ENCODE data around the gene GSG1L2.
A peak's percentile ranks its signal among the peaks of the same experiment; 100 is the strongest.
"Not testable (repeated sequence)": the region's sequence is repeated elsewhere in the genome, so short reads cannot be mapped to it uniquely, and the experiment has no call there.

The GSG1L2 gene

GRCh38 chr17:9788601-9789000 is 33.3 kb downstream of the GSG1L2 start:
- DNase-seq, result no peak

DNA sequence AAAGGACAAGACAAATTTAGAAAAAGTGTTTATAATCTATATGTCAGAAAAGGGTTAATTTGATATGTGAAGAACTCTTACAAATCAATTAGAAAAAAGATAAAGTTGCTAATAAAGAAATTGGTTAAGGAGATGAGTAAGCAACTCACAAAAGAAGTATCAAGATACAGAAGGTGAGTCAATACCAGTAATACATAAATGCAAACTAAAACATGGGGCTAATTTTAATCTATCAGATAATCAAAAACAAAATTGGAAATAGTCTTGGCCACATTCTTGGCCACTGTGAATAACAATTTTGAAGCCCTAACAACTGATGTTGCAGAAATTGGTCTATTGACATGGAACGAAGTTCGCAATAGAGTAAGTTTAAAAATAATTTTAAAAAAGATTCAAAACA is 37.3 kb downstream of the GSG1L2 start:
- no peak for DNase-seq

- DNase-seq, result not testable (repeated sequence)
Measured at GRCh38 chr17:9783465-9783864, 38.4 kb downstream of the GSG1L2 start.

DNA sequence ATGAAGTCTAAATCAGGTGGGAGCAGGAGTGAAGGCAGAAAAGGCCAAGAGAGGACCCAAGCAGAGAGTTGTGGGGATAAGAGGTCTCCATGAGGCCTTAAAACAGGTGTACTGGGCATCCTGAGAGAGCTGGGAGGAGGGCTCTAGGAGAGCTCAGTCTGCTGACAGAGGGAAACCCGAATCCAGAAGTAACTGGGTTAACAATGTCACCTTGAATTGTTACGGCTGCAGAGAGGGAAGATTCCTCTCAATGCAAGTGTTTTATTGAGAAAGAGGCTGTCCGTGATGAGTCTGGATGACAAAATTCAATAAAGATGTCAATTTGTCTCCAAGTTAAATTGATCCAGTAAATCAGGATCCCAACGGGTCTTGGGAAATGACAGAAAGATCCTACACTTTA is 38.8 kb downstream of the GSG1L2 start:
- no peak for DNase-seq

- DNase-seq, result no peak
Measured at GRCh38 chr17:9780552-9780951, 41.3 kb downstream of the GSG1L2 start.

- DNase-seq, result no peak
Measured at GRCh38 chr17:9776911-9777310, 45.0 kb downstream of the GSG1L2 start.

GRCh38 chr17:9772658-9773057 is 49.2 kb downstream of the GSG1L2 start:
- no peak for DNase-seq

DNA sequence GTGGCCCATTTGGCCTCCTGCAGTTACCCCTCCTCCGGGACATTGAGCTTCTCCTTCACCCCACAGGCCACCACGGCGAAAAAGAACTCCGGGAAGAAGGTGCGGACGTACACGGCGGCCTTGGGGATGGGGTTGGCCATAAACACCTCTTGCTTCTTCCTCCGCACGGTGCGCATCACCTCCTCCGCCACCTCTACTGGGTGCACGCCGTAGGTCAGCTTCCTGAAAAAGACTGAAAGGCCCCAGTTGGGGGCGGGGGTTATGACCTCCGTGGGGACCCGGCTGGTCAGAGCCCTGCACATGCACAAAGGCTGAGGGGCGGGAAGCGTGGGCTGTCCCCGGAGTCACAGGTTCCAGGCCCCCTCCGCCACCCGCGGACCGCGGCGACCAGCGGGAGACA is 50.4 kb downstream of the GSG1L2 start:
- no peak for DNase-seq

DNA sequence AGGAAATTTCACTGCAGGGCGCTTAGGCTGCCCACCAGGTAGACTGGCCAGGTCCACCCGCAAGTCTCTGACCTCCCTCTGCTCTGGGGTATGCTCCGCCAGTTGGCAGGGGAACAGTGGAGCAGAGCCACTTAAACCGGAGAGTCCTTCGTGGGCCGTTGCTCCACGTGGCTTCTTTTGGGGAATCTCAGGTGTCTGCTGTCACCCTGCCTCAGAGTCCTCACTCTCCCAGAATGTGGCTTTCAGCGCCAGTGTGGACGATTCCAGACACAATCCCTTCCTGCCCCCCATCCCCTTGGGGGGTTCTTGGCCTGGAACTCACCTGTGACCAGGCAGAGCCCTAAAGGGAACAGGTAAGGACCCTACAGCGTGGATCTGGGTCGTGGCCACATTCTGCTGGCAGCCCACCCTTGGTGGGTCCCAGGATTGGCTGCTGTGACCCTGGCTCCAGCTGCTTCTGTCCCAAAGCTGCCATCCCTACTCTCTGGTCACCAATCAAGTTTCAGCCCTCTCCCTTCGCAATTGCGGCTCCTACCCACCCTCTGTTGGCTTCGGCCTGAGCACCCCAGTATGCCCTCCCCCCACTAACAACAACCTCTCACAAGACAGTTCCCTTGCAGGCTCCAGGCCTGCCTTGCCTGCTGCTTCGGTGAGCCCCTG is 52.7 kb downstream of the GSG1L2 start:
- DNase-seq, result no peak

- peak; percentile 13 for DNase-seq
Measured at GRCh38 chr17:9768381-9768934, 53.4 kb downstream of the GSG1L2 start.

DNA sequence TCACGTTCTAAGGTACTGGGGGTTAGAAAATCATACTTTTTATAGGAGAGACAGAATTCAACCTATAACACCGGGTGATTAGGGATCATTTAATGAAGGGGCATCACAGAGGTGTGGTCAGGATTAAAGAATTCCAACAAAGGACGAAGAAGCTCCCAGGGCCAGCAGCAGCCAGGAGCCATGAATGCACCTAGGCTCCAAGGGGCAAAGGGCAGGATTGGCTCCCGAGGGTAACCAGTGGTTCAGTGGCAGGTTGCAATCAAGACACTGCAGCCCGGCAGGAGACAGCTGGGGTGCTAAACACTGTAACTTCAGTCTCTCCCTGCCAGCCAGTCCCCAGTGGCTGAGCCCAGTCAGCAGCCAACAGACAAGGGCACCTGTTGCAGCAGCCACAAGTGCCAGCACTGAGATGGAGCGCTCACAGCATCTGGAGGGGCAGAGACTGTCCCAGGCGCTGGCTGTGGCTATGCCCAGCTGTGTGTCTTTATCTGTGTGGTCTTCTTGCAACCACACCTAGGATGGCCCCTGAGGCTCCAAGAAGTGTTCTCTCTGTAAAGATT is 54.4 kb downstream of the GSG1L2 start:
- no peak for DNase-seq

DNA sequence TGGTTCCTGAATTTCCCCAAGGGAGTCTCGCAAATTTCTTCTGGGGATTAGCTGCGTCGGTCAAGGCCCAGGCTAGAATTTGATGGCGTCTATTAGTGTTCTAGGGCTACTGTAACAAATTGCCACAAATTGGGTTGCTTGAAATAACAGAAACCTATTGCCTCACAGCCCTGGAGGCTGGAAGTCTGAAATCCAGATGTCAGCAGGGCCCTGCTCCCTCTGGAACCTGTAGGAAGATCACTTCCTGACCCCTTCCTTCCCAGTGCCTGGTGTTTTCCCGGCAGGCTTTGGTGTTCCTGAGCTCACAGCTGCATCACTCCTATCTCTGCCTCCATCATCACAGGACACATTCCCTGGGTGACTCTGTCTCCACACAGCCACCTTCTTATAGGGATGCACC is 54.9 kb downstream of the GSG1L2 start:
- no peak for DNase-seq

GRCh38 chr17:9765322-9765721 is 56.6 kb downstream of the GSG1L2 start:
- DNase-seq, result no peak

- DNase-seq, result no peak
Measured at GRCh38 chr17:9763643-9764042, 58.2 kb downstream of the GSG1L2 start.

- no peak for DNase-seq
Measured at GRCh38 chr17:9760266-9760665, 61.6 kb downstream of the GSG1L2 start.

DNA sequence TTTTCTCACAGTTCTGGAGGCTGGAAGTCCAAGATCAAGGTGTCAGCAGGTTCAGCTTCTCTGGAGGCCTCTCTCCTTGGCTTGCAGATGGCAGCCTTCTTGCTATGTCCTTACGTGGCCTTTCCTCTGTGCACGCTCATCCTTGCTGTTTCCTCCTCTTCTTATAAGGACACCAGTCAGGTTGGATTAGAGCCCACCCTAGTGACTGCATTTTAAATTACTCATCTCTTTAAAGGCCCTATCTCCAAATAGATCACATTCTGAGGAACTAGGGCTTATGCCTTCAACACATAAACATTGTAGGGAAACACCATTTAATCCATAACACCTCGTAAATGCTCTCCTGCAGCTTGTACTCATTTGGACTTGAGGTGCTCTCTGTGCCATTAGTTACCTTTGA is 66.8 kb downstream of the GSG1L2 start:
- DNase-seq, result no peak
